Adipose tissue (tissue), 3 donors: Measurements from ENCODE around the gene MBD4. TPM values are rescaled to one million over a fixed set of nuclear protein-coding genes. Genes with fewer than 3 reads are reported as not detected.
"Not testable (repeated sequence)": the region's sequence is repeated elsewhere in the genome, so short reads cannot be mapped to it uniquely, and the experiment has no call there.

ENCODE experiments used
- H3K27ac ChIP-seq: one replicate; pipeline ENCODE4 v1.5.1; 2013; ENCODE audit warnings: low read depth, low read length
- WGBS, 3 donors: extraction: QIAGEN DNeasy Blood & Tissue Kit; methylation state at CpG; one replicate each; pipeline ENCODE4 v1.1.7; 2013; 5-methylcytosine and 5-hydroxymethylcytosine counted together
- polyA plus RNA-seq, 3 donors: library from polyadenylated mRNA; stranded (reverse); fragments of 200-250 nt; gene quantifications; one replicate each; pipeline ENCODE4 v1.2.3, GENCODE V29; 2013
- donor health status: healthy with polysubstance abuse.
- donor health status: Bipolar disorder and iron deficiency.
- donor health status: healthy.

The MBD4 gene
- polyA plus RNA-seq, 3 donors = 14.3 to 19.0 (median 16.8) TPM

DNA sequence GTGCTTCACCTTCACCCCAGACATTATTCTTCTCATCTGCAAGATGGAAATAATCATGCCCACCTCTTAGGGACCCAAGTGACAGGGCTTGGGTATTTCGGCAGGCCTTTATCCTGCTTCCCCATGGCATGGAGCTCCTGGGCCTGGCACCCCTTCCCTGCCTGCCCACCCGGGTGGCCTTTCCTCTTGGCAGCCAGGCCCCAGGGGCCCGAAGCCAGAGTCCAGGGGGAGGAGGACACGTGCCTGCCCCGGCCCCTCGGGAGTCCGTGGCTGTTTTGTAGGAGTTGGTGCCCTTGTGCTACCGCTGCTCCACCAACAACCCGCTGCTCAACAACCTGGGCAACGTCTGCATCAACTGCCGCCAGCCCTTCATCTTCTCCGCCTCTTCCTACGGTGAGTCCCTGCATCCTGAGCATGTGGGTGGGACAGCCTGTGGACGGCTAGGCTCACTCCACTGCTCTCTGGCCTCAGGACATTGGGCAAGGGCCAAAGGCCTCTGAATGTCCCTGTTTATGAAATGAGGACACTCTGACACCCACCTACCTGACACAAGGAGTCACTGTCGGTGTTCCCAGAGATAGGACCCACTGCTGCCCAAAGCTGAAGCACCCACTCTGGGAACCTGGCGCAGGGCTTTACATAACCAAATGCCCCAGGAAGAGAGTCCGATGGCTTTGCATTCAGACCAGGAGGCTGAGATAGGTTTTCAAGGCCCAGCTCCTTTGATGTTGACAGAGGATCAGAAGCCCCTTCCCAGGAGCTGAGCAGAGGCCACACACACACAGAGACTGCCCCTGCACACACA is 45.8 kb downstream of the MBD4 start:
- H3K27ac ChIP-seq = not testable (repeated sequence)
- 78 to 88% (median 86%) methylated on average over 7 to 12 of the region's 17 CpGs for WGBS, 3 donors

DNA sequence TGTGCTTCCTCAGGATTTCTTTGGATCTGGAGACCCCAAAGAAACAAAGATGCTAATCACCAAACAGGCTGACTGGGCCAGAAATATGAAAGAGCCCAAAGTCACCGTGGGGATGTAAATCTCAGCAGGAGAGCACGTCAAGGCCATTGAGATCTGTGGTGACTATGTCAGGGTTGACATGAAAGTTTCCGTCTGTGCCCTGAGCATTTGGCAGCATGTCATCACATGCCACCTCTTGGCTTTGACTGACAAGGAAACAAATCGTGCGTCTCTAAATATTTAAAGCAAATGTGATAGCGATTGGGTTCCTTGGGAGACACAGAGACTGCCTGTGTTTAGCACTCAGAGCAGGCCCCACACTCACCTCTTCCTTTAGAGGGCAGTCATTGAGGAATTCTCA is 46.5 kb downstream of the MBD4 start:
- H3K27ac ChIP-seq = no peak overlapping the region
- 66 to 83% (median 78%) methylated on average over 6 of the region's 6 CpGs for WGBS, 3 donors

DNA sequence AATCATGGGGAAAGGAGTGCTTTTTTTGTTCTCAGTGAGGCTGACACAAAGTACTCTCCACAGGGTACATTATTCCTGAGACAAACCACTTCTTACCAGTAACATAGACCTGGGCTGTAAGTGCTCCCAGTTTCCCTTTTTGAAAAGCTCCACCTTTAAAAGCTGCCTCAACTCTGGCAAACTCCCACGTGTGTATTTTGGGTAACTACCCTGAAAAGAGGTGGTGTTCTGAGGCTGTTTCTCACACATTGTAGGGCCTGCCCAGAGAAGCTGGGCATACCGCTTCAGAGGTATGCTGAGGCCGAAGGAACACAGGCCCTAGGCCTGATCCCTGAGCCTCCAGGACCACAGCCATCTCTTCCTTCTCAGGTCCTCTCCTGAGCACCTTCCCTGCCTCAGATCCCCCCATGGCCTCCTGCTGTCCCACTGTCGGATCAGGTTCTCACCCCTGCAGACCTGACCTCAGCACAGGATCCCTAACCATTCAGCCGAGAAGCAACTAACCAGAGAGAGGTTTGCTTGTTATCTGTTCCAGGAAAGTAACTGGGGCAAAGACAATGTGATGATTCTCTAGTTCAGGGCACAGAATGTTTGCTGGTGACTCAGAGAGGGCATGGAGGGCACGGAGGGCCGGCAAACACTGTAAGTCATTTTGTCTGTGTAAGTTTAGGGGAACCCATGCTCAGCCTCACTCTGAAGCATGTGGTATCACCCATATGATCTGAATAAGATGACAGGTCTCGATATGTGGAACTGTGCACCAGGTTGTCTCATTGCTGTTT is 47.5 kb downstream of the MBD4 start:
- H3K27ac ChIP-seq = not testable (repeated sequence)
- 85 to 90% (median 88%) methylated on average over 6 to 8 of the region's 8 CpGs for WGBS, 3 donors

DNA sequence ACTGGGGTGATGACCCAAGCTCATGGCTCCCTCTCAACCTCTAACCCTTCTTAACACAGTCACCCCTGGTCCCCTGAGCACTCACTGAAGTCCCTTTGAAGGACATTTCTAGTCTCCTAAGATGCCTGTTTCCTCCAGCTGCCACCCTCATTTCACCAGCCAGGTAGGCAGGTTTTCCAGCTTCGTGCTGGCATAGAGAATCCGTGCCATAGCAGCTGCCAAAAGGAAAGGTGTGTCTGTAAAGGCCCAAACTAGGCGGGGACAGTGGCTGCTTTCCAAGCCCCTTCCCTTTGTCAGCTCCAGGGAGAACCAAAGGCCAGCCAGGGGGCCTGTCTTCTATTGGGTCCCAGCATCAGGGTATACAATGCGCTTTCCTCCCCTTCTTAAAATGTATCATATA is 48.2 kb downstream of the MBD4 start:
- WGBS, 3 donors = 69 to 81% (median 76%) methylated on average over 3 to 4 of the region's 4 CpGs
- H3K27ac ChIP-seq = not testable (repeated sequence)

DNA sequence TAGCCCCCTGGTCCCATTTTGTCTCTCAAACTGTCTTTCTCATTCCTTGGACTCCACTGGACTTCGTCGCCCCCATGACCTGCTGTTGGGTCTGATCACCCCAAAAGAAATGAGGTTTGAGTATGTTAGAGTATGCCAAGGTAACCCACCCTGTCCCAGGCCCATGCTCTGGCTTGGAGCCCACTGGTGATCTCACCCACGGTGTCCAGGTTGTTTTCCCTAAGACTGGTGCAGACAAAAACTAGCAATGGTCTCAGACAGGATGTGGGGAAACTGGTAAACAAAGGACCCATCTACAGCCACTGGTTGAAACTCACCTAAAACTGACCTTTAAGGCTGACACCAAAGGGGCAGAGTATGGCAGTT is 50.2 kb downstream of the MBD4 start:
- 64 to 81% (median 75%) methylated on average over 3 of the region's 3 CpGs for WGBS, 3 donors
- H3K27ac ChIP-seq = no peak overlapping the region

DNA sequence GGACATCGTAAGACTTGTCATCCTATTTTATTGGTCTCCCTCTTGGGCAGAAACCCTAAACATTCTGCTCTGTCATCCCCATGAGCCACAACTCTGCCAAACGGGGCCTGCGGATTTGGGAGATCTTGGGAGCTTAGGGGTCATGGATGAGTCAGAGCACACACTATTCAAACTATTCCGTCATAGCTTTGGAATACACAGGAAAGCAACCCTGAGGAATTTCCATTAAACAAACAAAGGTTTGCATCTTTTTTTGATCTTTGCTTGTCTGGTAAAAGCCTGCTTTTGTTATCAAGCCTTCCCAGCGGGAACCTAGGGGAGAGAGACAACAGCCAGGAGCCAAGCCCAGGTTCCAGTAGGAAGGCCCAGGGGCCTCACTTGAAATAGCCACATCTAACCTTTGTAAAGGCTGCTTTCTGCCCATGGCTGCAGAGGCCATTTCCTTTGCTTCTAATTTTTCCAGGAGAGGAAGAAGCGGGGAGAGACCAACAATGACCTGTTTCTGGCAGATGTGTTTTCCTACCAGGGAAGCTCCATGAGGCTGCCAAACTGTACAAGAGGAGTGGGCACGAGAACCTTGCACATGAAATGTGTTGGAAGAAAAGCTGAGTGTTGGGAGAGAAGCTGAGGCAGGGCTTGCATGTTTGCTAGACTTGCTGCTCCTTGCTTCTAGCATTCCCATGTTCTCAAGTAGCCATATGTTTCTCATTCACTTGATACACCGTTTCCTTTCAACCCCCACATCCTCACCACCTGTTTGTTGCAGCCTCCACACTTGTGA is 50.8 kb downstream of the MBD4 start:
- WGBS, 3 donors = 55 to 84% (median 65%) methylated on average over 8 of the region's 8 CpGs

DNA sequence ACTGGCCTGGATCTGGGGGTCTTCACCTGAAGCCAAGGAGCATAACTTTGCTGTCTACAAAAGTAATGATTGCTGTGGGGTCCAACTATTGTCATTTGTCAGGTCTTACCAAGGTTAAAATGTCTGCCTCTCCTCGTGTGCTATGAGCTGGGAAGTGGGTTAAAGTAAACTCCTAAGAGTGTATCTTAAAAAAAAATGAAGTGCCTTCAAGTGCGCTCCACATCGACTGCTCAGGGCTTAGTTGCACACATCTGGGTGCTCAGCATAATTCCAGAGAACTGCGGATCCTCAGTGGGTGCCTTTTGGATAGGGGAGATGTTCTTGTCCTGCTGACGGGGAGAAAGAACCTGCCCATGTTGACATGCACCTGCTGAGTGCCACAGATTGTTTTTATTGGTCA is 52.3 kb downstream of the MBD4 start:
- H3K27ac ChIP-seq = no peak overlapping the region
- WGBS, 3 donors = 90 to 94% (median 92%) methylated on average over 5 of the region's 5 CpGs

More for the DNA sequence above, 50.8 kb downstream of the MBD4 start:
- H3K27ac ChIP-seq = not testable (repeated sequence)

DNA sequence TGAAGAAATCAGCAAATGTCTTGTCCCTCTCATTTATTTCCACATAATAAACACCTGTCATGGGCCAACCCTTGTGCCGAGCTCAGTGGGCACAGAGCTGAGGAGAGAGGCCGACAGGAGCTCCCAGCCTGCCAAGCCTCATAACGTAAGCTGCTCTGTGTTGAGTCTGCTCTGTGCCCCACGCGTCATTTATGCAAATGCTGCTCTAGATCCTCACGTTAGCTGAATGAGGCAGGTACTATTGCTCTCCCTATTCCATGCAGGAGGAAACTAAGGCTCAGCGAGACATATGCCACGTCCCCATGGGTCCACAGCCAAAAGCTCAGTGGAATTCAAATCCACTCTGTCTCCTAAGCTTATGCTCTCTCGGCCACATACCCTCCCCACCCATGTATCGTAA is 52.8 kb downstream of the MBD4 start:
- WGBS, 3 donors = 93 to 95% (median 95%) methylated on average over 10 of the region's 10 CpGs
- no peak overlapping the region for H3K27ac ChIP-seq

DNA sequence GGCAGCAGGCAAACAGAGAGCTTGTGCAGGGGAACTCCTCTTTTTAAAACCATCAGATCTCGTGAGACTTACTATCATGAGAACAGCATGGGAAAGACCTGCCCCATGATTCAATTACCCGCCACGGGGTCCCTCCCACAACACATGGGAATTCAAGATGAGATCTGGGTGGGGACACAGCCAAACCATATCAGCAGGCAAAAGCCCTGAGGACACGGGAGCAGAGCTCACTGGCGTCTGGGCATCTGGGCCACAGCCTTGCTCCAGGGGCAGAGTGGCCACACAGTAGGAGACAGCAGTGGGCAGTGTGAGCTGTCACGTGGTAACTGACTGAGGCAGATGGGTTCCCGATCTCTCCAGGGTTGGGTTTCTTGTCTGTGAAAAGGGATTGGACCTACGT is 54.2 kb downstream of the MBD4 start:
- H3K27ac ChIP-seq = not testable (repeated sequence)
- 72 to 76% (median 76%) methylated on average over 8 of the region's 8 CpGs for WGBS, 3 donors

DNA sequence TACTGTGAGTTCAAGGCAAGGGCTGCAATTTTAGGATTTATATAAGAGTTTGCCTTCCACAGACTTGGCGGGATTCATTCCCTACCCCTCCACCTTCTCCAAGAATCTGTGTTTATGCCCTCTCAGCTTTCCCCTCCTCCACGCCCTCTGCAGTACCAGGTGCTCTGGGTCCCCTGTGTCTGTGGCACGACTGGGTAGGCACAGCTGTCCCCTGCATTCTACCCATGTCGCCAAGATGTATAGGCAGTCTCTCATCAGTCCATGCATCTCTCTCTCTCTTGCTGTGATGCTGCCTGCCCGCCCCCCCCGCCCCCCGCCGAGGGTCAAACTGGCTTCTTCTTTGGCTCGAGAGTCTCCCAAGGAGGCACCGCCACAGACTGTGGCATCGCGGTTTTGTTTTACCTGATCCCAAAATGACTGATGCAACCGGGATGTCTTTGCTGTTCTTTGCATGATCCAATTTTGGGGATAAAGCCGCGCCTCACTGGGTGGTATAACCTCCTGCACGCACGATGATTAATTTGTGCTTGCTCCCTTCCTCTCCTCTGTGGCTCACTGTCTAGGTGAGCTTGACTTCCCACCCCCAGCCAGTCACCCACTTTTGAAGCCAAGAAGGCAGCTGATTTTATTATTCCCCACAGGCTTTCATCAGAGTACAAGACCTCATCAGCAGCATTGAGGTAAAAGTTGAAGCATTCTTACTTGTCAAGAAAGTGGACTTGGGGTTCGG is 55.0 kb downstream of the MBD4 start:
- no peak overlapping the region for H3K27ac ChIP-seq
- WGBS, 3 donors = 67 to 80% (median 77%) methylated on average over 18 of the region's 18 CpGs

DNA sequence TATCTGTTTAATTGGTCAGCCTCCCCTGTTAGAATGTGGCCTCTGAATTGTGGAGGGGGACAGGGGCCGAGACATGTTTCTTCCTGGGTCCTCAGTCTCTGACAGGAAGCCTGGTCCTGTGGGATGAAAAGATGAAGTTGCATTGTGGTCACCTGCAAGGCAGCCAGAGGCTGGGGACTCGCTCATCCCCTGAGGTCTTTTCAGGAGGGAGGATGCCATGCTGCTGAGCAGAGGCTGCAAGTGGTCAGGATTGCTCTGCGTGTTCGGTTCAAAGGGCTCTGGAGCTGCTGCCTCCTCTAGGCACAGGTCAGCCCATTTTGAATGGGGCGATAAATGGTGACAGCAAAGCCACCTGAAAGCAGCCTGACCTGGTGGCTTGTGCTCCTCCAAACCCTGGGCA is 55.6 kb downstream of the MBD4 start:
- not testable (repeated sequence) for H3K27ac ChIP-seq
- WGBS, 3 donors = 74 to 82% (median 80%) methylated on average over 5 of the region's 5 CpGs

DNA sequence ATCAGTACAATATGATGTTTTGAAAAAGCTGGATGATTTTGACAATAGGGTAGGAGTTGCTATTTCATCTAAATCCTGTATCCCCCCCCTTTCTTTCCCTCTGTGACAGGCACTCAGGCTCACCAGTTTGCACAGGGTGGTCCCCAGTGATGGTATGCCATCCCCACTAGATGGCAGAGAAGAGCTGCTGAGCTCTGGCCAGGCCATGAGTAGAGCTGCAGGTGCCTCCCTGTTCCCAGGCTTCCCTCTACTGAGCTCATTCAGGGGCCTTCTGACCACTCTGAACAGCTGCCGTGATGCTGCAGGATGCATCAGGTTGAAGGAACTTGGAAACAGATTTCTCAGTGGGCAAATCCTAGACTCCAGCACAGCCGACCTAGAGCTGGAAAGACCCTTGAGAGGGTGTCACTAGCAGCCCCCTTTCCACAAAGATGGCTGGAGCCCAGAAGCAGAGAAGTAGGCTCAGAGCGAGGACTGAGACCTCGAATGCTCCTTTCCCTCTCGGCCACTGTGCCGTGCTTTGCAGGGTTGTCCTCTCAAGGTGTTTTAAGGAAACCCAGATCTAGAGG is 56.4 kb downstream of the MBD4 start:
- H3K27ac ChIP-seq = no peak overlapping the region
- WGBS, 3 donors = 52 to 68% (median 63%) methylated on average over 6 of the region's 6 CpGs

DNA sequence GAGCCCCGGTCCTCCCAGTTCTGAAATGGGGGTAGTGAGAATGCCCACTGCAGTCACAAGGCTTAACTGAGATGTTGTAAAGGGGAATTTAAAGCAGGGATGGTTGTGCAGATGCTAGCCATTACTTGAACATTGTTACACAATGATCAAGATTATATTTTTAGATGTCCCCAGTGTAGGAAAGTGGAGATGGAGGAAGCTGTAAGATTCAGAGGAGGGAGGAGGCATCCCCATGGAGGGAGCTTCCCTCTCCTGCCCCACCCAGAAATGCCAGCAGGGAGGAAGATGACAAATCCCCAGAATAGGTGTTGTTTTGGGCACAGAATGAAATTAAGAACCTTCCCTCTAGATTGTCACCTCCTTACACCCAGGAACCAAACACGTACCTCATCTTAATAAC is 57.4 kb downstream of the MBD4 start:
- WGBS, 3 donors = 80 to 93% (median 90%) methylated on average over 2 of the region's 2 CpGs
- H3K27ac ChIP-seq = no peak overlapping the region

Other genes with a start within 250 kb of the MBD4 start
- gene COPG1, start 190.3 kb downstream of the MBD4 start, polyA plus RNA-seq = 10 to 100 TPM; 76.5 to 89.2 (median 82.1) TPM
- gene HMCES, start 161.1 kb downstream of the MBD4 start, polyA plus RNA-seq = 10 to 100 TPM; 10.4 to 41.6 (median 28.6) TPM
- 1 to 10 TPM in 1 of 3 donors, under 1 TPM in 2; 0.45 to 1.1 (median 0.56) TPM for gene EFCAB12, start 11.3 kb downstream of the MBD4 start, polyA plus RNA-seq
- 10 to 100 TPM; 14.1 to 19.0 (median 15.6) TPM for gene IFT122, start 276 bp upstream of the MBD4 start, polyA plus RNA-seq
- gene RHO, start 88.7 kb upstream of the MBD4 start, polyA plus RNA-seq = not detected
- not detected for gene H1-8, start 103.2 kb upstream of the MBD4 start, polyA plus RNA-seq
- gene PLXND1, start 166.7 kb upstream of the MBD4 start, polyA plus RNA-seq = 100 to 1,000 TPM in 2 of 3 donors, 10 to 100 TPM in 1; 30.1 to 266 (median 131) TPM